Lung (tissue), 12 donors: ENCODE measurements around the gene DENND5B. TPM values are rescaled to one million over a fixed set of nuclear protein-coding genes. Genes with fewer than 3 reads are reported as not detected.

Experiments used
- ATAC-seq: fragments of 200-7000 bp; cut with Tn5 transposase; one replicate; pipeline ENCODE4 v1.9.1; 2020; ENCODE audit warnings: moderate number of reproducible peaks; ENCODE audit not compliant: insufficient read depth, low FRiP score
- DNase-seq, 3 donors: peaks; one replicate each; pipeline ENCODE4 v3.0.0-alpha.2; 2013 to 2017
- H3K27ac ChIP-seq, 2 donors: one replicate each; pipeline ENCODE4 v1.5.1; 2013; ENCODE audit warnings: mild to moderate bottlenecking in 2 of 2, moderate library complexity in 2 of 2, control low read depth in 1 of 2, inconsistent platforms in 1 of 2, low read depth in 1 of 2, low read length in 1 of 2
- H3K27me3 ChIP-seq, 3 donors: one replicate each; pipeline ENCODE4 v1.5.1; 2013; ENCODE audit warnings: low read length in 2 of 3; ENCODE audit not compliant: control insufficient read depth in 3 of 3, insufficient read depth in 3 of 3
- H3K36me3 ChIP-seq, 4 donors: one replicate each; pipeline ENCODE4 v1.5.1; 2013; ENCODE audit warnings: low read length in 4 of 4, mild to moderate bottlenecking in 1 of 4, moderate library complexity in 1 of 4; ENCODE audit not compliant: control insufficient read depth in 4 of 4, insufficient read depth in 4 of 4
- H3K4me1 ChIP-seq, 5 donors: one replicate each; pipeline ENCODE4 v1.5.1; 2013; ENCODE audit warnings: low read length in 5 of 5, mild to moderate bottlenecking in 2 of 5, moderate library complexity in 1 of 5; ENCODE audit not compliant: control insufficient read depth in 5 of 5, insufficient read depth in 5 of 5
- H3K4me3 ChIP-seq: one replicate; pipeline ENCODE4 v1.5.1; 2013; ENCODE audit warnings: mild to moderate bottlenecking, control low read depth, moderate library complexity
- H3K9ac ChIP-seq, 2 donors: one replicate each; pipeline ENCODE4 v1.5.1; 2013; ENCODE audit warnings: low read length in 2 of 2, control low read depth in 1 of 2; ENCODE audit not compliant: insufficient read depth in 1 of 2
- H3K9me3 ChIP-seq, 4 donors: one replicate each; pipeline ENCODE4 v1.5.1; 2013; ENCODE audit warnings: low read length in 3 of 4, mild to moderate bottlenecking in 1 of 4, moderate library complexity in 1 of 4; ENCODE audit not compliant: control insufficient read depth in 4 of 4, insufficient read depth in 3 of 4
- CTCF ChIP-seq: IDR thresholded peaks from 2 replicates; pipeline ENCODE4 v1.5.1; 2012; ENCODE audit warnings: mild to moderate bottlenecking; ENCODE audit errors: control extremely low read depth, extremely low read depth
- whole genome bisulfite sequencing, 2 donors: extraction: QIAGEN DNeasy Blood & Tissue Kit; methylation state at CpG; one replicate each; pipeline ENCODE4 v1.1.7; 2013; 5-methylcytosine and 5-hydroxymethylcytosine counted together
- polyA plus RNA-seq, 2 donors: library from polyadenylated mRNA; stranded (reverse); fragments of 200-250 nt; gene quantifications; one replicate each; pipeline ENCODE4 v1.2.1, GENCODE V29; 2013
- total RNA-seq, 2 donors: library from RNA; depleted of rRNA in 1 of 2; stranded (reverse); fragments of >200 nt in 1 of 2; gene quantifications; one replicate each; pipeline ENCODE4 v1.2.1, GENCODE V29; 2014 to 2021
- donor health status: control.
- donor health status: control.
- donor health status: Bipolar disorder and iron deficiency.
- donor health status: healthy.
- donor health status: DM: yes; HTN: yes; CAD: no.

Gene DENND5B
- total and polyA plus RNA-seq, 4 donors = 1.2 to 15.7 (median 3.6) TPM

GRCh38 chr12:31568498-31568897, 22.4 kb downstream of the DENND5B start:
- Histone ChIP-seq H3K27me3 (no peaks in the 10 kb centered on the region), H3K27ac (no peak overlapping the region), H3K36me3 (no peaks in the 10 kb centered on the region), H3K9me3 (no peaks in the 10 kb centered on the region), H3K4me3 (no peak overlapping the region), H3K4me1 (peaks cover 0 to 10% (median 4%) of the 10 kb centered on the region in 5 donors), H3K9ac (no peak overlapping the region)
- 88% methylated on average over 3 of the region's 3 CpGs for WGBS, 2 donors
- TF ChIP-seq CTCF = no peak
- ATAC-seq (no peak), DNase-seq (no peak)

DNA sequence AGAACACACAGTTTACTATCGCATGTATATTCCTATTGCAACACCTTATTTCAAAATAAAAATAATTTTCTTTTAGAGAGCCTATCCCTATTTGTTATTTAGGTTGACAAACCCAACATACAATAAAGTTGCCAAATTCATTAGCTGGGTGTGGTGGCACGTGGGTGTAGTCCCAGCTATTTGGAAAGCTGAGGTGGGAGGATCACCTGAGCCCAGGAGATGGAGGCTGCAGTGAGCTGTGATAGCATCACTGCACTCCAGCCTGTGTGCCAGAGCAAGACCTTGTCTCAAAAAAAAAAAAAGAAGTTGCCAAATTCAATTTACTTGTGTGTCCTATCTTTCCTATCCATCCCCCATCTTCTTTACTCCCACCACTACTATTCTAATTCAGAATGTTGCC, 23.9 kb downstream of the DENND5B start:
- Histone ChIP-seq H3K9me3 (no peaks in the 10 kb centered on the region), H3K27ac (no peak overlapping the region), H3K9ac (no peak overlapping the region), H3K36me3 (no peaks in the 10 kb centered on the region), H3K4me3 (no peak overlapping the region), H3K4me1 (peaks cover 0 to 7% (median 1%) of the 10 kb centered on the region in 5 donors), H3K27me3 (no peaks in the 10 kb centered on the region)
- no peak for TF ChIP-seq CTCF
- ATAC-seq (no peak), DNase-seq (no peak)
- WGBS, 2 donors = 87 to 90% methylated on average over 2 of the region's 2 CpGs

DNA sequence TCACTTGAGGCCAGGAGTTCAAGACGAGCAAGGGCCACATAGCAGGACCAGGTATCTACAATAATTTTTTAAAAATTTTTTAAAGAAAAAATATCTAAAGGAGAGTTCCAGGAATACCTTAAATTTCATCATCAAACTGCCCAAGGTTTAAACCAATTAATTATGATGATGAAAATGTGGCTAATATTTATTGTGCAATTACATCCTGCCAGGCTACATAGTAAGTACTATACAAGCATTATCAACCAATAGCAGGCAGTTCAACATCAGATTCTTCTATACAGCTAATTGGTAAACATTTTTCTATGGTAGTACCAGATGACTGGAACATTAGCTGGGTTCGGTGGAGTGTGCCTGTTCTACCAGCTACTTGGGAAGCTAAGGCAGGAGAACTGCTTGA, 24.4 kb downstream of the DENND5B start:
- Histone ChIP-seq H3K36me3 (no peaks in the 10 kb centered on the region), H3K27ac (no peak overlapping the region), H3K9me3 (no peaks in the 10 kb centered on the region), H3K27me3 (no peaks in the 10 kb centered on the region), H3K4me3 (no peak overlapping the region), H3K9ac (no peak overlapping the region), H3K4me1 (peaks cover 0 to 7% (median 0%) of the 10 kb centered on the region in 5 donors)
- ATAC-seq = no peak
- WGBS, 2 donors = 90 to 93% methylated on average over 2 of the region's 2 CpGs
- TF ChIP-seq CTCF = no peak
- no peak for DNase-seq
